ENCODE results near the gene PVRIG. TPM values are rescaled to one million over a fixed set of nuclear protein-coding genes. Genes with fewer than 3 reads are reported as not detected.
"Not testable (repeated sequence)": the region's sequence is repeated elsewhere in the genome, so short reads cannot be mapped to it uniquely, and the experiment has no call there.

Gene PVRIG
- total and polyA plus RNA-seq, 9 of the 15 experiments (the other 6 are each of a cell fraction or from before 2014, with no cell fraction given), result 0.16 to 0.64 TPM; not detected in 7

DNA sequence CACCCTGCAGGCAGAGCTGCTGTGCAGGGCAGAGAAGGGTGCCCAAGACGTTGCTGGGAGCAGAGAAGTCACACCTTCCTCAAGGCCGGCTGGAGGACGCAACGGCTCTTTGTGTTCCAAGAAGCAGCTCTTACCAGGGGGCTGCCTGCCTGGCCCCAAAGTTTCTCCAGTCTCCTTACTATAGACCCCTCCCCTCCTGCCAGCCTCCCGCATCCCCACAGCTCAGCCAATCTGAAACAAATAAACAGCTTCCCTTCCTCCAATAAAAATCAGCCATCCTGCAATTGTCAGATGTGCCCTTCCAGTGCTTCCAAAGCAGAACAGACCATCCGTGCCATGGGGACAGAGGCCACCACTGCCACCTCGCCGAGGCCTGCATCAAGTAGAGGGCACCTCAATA is 40.2 kb downstream of the PVRIG start:
- H3K9me3 ChIP-seq (replicated peaks; ENCODE audit: control insufficient read depth, insufficient read depth, low read depth, low read length); H3K4me3 ChIP-seq; intact Hi-C loops (cut with micrococcal nuclease); H4K20me1 ChIP-seq (replicated peaks; ENCODE audit: control insufficient read depth, insufficient read depth, low read length); H3K79me2 ChIP-seq (ENCODE audit: control insufficient read depth, insufficient read depth, low read length); H3K9me1 ChIP-seq (ENCODE audit: control insufficient read depth, insufficient read depth, low read length); POLR2A ChIA-PET; H3K4me1 ChIP-seq (replicated peaks in 1 of 2; ENCODE audit: control insufficient read depth in 2 of 2, insufficient read depth in 2 of 2, low read length in 2 of 2); H3K27ac ChIP-seq (ENCODE audit: extremely low read depth, low read depth, low read length); FAIRE-seq; H2AFZ ChIP-seq (ENCODE audit: low read depth, low read length); H3K9ac ChIP-seq (ENCODE audit: insufficient read depth in 1 of 2, low read depth in 2 of 2, low read length in 2 of 2); H3K36me3 ChIP-seq (ENCODE audit: control insufficient read depth, insufficient read depth, low read length); H3K4me2 ChIP-seq (ENCODE audit: insufficient read depth, low read length); H3K27me3 ChIP-seq (ENCODE audit: control insufficient read depth in 2 of 2, insufficient read depth in 2 of 2, low read length in 2 of 2); BruUV-seq (replicated peaks); DNase-seq (ENCODE audit: extremely low read depth in 1 of 4, low spot score in 3 of 4); CTCF ChIA-PET (ENCODE audit: low intra/inter-chr PET ratio); in situ Hi-C loops (cut with MboI): not testable (repeated sequence)
- 34% methylated on average over 8 of the region's 8 CpGs for WGBS (ENCODE audit: insufficient coverage, low coverage, missing lambda C conversion rate)
- ATAC-seq, result 0 out of 3 replicates have a peak, but pooled peaks have one; percentile 20

DNA sequence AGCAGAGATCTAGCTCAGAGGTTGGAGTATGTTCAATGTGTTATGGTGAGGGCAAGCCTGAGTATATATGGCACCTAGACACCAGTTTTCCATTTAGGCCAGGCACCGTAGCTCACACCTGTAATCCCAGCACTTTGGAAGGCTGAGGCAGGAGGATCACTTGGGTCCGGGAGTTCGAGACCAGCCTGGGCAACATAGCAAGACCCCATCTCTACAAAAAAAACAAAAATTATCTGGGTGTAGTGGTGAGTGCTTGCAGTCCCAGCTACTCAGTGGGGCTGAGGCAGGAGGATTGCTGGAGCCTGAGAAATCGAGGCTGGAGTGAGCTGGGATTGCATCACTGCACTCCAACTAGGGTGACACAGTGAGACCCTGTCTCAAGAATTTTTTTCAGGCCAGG is 43.1 kb downstream of the PVRIG start:
- H3K9me3 ChIP-seq (replicated peaks; ENCODE audit: control insufficient read depth, insufficient read depth, low read depth, low read length); CTCF ChIA-PET (ENCODE audit: low intra/inter-chr PET ratio); H3K27ac ChIP-seq (ENCODE audit: extremely low read depth, low read depth, low read length); H3K9ac ChIP-seq (ENCODE audit: insufficient read depth in 1 of 2, low read depth in 2 of 2, low read length in 2 of 2); H3K4me3 ChIP-seq; H4K20me1 ChIP-seq (replicated peaks; ENCODE audit: control insufficient read depth, insufficient read depth, low read length); H3K36me3 ChIP-seq (ENCODE audit: control insufficient read depth, insufficient read depth, low read length); intact Hi-C loops (cut with micrococcal nuclease); FAIRE-seq; H3K79me2 ChIP-seq (ENCODE audit: control insufficient read depth, insufficient read depth, low read length); H2AFZ ChIP-seq (ENCODE audit: low read depth, low read length); in situ Hi-C loops (cut with MboI); BruUV-seq (replicated peaks); H3K4me2 ChIP-seq (ENCODE audit: insufficient read depth, low read length); H3K9me1 ChIP-seq (ENCODE audit: control insufficient read depth, insufficient read depth, low read length); POLR2A ChIA-PET; H3K4me1 ChIP-seq (replicated peaks in 1 of 2; ENCODE audit: control insufficient read depth in 2 of 2, insufficient read depth in 2 of 2, low read length in 2 of 2); ATAC-seq; DNase-seq (ENCODE audit: extremely low read depth in 1 of 4, low spot score in 3 of 4); H3K27me3 ChIP-seq (ENCODE audit: control insufficient read depth in 2 of 2, insufficient read depth in 2 of 2, low read length in 2 of 2): not testable (repeated sequence)
- peak; percentile 71 for TF ChIP-seq ZNF121 (CRISPR knock-in tag; conservative IDR thresholded peaks at IDR 0.05)
- WGBS (ENCODE audit: insufficient coverage, low coverage, missing lambda C conversion rate), result 75% methylated on average over 4 of the region's 4 CpGs

DNA sequence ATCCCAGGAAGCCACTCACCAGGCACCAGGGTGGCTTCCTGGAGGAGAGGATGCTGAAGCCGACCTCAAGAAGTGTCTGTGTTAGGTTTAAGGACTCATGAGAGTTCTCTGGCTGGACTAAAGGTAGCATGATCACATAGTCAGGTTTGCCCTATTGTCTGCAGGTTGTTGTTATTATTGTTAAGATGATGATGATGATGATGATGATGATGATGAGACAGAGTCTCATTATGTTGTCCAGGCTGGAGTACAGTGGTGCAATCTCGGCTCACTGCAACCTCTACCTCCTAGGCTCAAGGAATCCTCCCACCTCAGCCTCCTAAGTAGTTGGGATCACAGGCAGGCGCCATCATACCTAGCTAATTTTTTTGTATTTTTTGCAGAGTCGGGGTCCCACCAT is 44.5 kb downstream of the PVRIG start:
- H3K9ac ChIP-seq (ENCODE audit: insufficient read depth in 1 of 2, low read depth in 2 of 2, low read length in 2 of 2); ATAC-seq; H3K4me2 ChIP-seq (ENCODE audit: insufficient read depth, low read length); H3K4me1 ChIP-seq (replicated peaks in 1 of 2; ENCODE audit: control insufficient read depth in 2 of 2, insufficient read depth in 2 of 2, low read length in 2 of 2); intact Hi-C loops (cut with micrococcal nuclease); H2AFZ ChIP-seq (ENCODE audit: low read depth, low read length); H3K79me2 ChIP-seq (ENCODE audit: control insufficient read depth, insufficient read depth, low read length); in situ Hi-C loops (cut with MboI); H3K9me3 ChIP-seq (replicated peaks; ENCODE audit: control insufficient read depth, insufficient read depth, low read depth, low read length); BruUV-seq (replicated peaks); DNase-seq (ENCODE audit: extremely low read depth in 1 of 4, low spot score in 3 of 4); H4K20me1 ChIP-seq (replicated peaks; ENCODE audit: control insufficient read depth, insufficient read depth, low read length); H3K9me1 ChIP-seq (ENCODE audit: control insufficient read depth, insufficient read depth, low read length); CTCF ChIA-PET (ENCODE audit: low intra/inter-chr PET ratio); H3K27ac ChIP-seq (ENCODE audit: extremely low read depth, low read depth, low read length); FAIRE-seq; H3K27me3 ChIP-seq (ENCODE audit: control insufficient read depth in 2 of 2, insufficient read depth in 2 of 2, low read length in 2 of 2); H3K36me3 ChIP-seq (ENCODE audit: control insufficient read depth, insufficient read depth, low read length); POLR2A ChIA-PET; H3K4me3 ChIP-seq: not testable (repeated sequence)
- 39% methylated on average over 4 of the region's 4 CpGs for WGBS (ENCODE audit: insufficient coverage, low coverage, missing lambda C conversion rate)

All from K562 (cell line).